Left renal pelvis (tissue), 4 donors: ENCODE results near the gene NAALADL2. TPM values are rescaled to one million over a fixed set of nuclear protein-coding genes. Genes with fewer than 3 reads are reported as not detected.

Experiments used
- DNase-seq, 4 donors: peaks; one replicate each; pipeline ENCODE4 v3.0.0-alpha.2; 2013; ENCODE audit warnings: low read depth in 4 of 4, low spot score in 3 of 4
- polyA plus RNA-seq, 4 donors: library from polyadenylated mRNA; unstranded; fragments of 120-200 nt; gene quantifications; one replicate each; pipeline ENCODE4 v1.2.1, GENCODE V29; 2013; ENCODE audit not compliant: insufficient read length in 4 of 4

NAALADL2 gene
- polyA plus RNA-seq, 4 donors = 13.6 to 25.3 (median 19.7) TPM

DNA sequence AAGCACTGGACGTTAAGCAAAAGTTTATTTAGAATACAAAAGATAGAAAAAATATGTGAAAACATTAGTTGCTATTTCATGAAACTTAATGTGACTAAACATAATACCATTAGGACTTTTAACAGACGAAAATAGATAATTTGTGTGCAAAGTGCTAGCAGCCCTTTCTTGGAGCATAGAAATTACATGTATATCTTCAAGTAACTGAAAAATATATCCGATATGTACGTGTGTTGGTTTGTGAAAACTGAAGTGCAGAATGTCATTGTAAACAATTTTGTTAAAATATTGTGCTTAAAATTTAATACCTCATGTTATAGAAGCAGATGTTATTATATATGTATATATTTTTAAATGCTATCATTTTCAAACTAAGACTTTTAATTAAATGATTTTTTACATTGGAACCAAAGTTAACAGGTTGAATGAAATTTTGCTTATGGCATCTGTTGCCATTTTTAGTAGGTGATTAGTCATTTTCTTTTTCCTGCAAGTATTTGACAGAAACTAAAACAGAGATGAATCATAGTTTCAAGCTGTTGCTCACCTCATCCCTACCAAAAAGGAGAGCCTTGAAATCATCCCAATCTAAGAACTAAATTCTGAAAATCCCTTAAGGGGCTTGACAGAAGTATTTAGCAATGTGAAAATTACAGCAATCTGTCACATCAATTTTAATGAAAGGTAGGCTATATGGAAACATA is 334.8 kb downstream of the NAALADL2 start:
- no peak for DNase-seq

DNA sequence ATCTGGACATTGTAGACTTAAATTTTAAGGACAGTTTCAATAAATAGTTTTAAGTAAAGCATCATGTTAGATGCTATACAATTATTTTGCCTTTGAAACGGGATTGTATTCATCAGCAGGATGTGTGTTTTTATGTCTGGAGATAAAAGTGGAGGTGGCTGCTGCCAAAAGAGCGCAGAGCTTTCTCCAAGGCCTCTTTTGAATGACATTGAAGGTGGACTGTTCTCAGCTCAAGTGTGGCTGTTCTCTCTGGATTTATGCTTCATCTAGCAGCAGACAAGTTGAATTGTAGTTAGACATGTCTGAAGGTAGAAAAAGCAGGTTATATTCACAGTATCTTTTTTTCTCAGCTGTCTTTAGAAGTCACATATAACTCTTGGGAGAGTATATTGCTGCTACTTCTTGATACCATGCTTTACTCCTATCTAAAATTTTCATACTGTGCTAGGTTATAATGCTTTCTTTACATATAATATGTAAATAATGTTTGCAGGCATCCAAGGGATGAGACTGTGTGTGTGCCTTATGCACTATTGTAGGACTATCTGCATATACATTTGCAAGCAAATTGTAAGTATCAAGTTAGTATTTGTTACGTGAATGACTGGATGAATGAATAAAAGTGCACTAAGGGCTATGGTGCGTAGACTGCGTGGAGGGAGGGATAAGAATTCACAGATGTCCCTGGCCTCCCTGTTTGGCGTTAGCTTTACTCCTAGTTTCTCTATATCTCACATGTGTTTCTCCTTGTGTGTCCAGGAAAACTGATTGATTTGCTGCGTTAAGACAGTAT is 340.1 kb downstream of the NAALADL2 start:
- DNase-seq = no peak

DNA sequence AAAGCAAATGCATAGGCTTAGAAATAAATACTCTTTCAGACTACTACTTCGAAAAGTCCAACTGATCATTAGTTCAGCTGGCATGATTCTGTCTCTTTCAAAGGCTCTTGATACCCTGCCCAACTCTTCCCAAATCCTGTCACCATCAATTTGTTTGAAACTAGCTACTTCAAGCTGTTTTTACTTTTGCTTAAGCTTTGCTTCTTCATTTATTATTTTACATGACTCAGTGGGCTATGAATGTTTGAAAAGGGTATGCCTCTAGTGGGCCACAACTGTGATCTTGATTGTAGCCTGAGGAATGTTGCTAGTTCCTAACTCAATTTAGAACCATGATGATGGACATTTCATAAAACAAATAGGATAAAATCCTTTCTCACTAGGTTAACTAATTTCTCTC is 340.8 kb downstream of the NAALADL2 start:
- no peak for DNase-seq

DNA sequence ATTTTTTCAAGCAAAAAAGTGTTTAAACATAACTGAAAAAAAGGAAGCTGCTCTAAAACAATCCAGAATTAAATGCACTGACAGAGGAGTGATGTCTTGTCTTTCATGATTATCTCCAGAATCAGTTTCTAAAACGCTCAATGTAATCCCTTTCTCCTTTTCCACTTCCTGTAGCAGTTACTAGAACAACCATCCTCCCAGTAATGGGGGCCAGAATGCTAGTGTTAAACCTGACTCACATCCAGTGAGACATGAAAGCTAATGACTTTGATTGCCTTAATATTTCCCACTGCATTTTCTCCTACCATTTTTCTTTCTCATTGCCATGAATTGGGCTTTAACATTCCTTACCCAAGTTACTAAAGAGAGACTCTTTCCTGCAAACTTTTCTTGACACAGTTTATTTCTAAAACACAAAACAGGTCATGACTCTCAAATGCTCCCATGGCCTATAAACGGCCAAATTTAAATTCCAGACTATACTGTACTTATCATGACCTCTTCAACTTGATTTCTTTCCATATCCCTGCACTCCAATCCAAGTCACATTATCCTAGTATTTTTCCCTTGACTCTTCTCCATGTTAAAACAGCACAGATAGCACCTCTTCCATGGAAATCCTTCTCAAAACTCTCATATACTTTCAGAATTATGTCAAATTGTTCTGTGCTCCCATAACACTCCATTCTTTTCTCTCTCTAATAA is 341.4 kb downstream of the NAALADL2 start:
- no peak for DNase-seq

DNA sequence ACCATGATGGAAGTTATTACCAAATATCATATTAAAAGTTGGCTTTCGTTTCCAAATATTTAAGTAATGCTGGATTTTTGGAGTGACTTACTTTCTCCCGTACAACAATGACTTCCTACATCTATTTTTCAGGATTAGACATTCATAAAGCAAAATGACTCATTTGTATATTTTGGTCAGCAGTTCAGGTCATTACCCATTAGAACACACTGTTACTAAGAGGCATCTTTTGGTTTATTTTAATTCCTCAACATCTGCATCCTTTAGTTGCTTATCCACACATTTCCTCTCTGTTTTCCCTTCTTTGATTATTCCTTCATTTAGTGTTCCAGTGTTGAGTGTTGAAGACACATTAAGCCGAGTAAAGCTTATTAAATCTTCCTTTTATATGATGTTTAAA is 348.2 kb downstream of the NAALADL2 start:
- no peak for DNase-seq

DNA sequence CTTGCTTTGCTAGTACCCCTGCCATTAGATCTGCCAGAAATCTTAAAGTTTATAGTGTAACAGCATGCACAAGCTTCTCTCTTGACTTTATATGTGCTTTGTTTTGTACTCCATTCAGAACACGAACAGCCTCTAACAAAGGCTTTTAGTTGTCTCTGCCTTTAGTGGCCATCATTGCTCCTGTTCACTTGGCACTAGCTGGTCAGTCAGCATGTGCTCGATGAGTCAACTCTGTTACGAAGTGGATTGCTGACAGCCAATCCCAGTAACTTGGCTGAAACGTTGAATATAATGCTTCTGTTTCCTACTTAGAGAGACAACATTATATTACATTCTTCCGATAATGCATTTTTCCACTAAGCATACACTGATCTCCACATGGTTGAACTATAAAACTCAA is 349.2 kb downstream of the NAALADL2 start:
- DNase-seq = no peak

DNA sequence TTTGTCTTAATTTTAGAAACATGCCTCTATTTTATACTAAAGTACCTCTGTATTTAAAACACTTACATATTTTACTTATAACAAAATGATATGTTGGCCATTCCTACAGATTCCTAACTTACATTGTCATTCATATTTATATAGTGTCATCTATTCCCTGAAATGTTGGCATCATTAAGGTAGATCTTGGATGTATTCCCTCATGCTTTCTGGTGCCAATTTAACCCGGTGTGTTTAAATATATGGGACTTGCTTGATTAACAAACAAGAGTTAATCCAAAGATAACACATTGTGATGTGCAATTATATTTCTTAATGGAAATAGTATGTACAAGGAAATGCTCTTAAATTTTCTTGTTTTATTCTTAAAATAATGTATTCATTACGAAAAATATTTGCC is 352.3 kb downstream of the NAALADL2 start:
- DNase-seq = no peak

DNA sequence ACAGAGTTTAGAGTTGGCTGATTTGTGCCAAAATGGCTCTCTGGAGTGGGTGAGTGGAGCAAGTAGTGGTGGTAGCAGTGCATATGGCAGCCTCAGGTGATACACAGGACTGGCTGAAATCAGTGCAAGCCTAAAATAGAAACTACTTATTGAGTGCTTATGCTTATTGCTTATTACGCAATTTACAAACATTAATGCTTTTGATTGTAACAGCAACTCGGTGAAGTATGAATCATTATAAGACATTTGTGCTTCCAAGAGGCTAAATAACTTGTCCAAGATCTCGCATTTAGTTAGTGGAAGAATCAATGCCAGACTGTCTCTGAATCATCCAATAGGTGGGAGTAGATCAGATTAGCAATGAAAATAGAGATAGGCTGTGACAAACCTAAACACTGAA is 353.8 kb downstream of the NAALADL2 start:
- no peak for DNase-seq

DNA sequence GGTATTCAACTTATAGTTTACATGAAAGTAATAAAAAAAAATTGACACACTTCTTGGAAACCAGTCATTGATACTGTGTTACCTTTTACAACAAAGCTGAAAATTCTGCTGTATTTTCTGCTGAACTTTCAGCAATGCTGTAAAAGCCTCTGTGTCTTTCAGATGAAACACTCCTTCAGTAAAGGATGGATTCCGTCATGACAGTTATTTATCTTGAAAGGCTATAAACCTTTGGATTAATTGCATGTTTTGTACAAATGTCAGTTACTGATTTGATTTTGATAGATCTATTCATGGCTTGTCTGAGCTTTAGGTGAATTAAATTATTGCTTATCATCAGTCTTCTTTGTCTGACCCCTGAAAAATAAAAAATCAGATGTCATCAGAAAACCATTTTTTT is 355.1 kb downstream of the NAALADL2 start:
- no peak for DNase-seq

DNA sequence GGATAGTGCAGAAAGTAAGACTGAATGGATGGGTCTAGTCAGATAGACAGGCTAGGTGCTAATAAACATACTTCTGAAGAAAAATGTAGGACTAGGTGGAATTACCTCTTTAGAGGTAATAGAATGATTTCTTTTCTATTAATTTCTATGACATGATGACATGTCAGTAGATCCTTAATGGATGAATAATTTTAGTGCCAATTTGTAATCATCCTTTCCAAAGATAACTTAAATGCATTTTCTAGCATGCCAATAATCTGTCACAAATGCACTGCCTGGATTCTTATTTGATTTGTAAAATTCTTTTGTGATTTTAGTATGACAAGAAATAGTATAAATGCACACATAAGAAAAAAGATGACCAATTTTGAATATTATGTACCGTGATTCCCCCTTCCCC is 356.7 kb downstream of the NAALADL2 start:
- no peak for DNase-seq

DNA sequence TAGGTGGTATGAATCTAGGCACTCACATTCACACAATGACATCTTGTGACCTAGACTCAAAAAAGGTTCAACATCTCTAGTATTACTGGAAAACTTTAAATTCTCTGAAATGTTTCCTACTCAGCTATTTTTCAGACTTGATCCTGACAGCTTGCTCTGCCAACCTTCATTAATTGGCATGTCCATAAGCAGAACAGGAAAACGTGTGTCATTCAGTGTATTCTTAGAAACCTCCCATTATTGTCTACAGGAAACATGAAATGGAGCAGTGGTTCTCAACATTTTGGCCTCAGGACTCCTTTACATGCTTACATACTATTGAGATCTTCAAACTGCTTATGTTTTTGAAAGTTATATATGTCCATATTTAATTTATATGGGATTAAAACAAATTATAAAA is 363.2 kb downstream of the NAALADL2 start:
- DNase-seq = no peak

DNA sequence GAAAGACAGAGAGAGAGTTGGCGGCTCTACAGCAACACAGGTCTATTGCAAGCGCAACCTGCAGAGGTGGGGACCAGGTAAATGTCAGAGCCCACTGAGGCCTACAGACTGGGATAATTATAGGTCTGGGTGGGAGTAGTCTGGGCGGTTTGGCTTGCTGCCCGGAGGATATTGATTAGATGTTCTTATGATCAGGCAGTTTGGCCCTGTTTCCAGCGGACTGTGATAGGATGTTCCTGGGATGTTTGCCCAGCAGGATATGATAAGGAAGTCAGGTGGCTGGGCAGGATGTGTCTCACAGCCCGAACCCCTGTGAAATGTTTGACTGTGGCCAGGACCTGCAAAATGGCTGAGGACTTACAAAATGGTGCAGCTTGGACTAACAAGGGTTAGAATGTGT is 364.9 kb downstream of the NAALADL2 start:
- no peak for DNase-seq

DNA sequence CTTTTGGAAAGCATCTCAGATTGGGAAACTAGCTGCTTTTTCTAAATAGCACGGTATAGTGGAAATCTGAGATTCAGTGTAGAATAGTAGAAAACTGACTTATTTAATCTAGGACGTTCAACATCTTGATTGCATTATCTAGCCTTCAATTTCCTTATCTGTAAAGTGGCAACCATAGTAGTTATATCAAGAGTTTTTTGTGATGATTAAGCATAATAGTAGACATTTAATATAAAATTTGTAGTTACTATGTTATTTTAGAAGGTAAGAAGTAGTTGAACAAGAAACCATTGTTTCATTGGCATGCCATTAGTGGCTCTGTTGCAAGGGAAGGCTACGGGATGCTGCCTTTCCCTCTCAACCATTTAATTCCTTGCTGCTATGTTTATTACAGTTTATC is 367.3 kb downstream of the NAALADL2 start:
- DNase-seq = no peak

DNA sequence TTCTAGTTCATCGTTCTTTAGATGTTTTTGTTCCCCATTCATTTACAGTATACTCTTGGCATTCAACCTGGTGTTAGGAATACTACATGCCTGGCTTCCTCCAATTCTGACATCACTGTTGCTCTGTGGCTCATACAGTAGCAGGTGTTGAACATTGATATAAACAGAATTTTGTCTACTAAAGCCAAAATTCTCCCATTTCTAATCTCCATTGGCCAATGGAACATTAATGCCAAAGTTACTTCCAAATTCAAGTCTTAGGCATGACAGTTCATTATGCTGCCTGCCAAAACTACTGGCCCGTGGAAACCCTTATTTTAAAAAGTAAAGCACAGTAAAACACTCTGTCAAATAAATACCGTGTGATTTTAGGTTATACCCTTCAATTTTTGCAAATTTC is 368.0 kb downstream of the NAALADL2 start:
- DNase-seq = no peak

DNA sequence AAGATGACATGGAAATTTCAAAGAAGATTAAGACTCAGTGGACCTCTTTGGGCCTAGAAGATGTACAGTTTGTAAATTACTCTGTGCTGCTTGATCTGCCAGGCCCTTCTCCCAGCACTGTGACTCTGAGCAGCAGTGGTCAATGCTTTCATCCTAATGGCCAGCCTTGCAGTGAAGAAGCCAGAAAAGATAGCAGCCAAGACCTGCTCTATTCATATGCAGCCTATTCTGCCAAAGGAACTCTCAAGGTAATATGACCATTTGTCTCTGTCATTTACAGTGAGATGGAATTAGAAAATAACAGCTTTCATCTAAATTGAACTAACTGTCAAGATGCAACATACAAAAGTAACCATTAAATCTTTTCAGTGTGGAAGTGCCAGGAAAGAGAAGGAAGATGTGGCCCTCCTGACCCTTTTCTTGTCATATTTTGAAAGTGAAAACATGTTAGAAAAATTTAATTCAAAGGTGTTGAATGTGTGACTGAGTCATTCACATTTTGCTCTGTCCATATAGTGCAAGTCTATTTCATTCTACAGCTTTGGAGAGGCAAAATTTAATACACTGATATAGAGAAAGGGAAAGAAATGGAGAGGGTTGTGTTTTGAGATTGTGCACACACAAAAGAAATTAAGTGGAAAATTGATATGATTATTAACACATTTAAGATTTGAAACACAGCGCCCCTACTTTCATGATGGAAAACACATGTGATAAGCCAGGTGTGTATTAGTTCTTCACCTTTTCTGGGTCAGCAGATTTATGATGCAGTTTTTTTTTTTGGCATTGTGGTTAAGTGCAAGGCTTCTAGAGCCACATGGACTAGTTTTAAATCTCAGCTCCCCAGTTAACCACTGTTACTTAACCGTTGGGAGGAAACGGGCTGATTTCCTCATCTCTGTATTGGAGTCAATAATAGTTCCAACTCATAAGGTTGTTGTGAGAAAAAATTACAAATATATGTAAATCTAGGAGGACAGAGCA is 375.1 kb downstream of the NAALADL2 start:
- DNase-seq = no peak

DNA sequence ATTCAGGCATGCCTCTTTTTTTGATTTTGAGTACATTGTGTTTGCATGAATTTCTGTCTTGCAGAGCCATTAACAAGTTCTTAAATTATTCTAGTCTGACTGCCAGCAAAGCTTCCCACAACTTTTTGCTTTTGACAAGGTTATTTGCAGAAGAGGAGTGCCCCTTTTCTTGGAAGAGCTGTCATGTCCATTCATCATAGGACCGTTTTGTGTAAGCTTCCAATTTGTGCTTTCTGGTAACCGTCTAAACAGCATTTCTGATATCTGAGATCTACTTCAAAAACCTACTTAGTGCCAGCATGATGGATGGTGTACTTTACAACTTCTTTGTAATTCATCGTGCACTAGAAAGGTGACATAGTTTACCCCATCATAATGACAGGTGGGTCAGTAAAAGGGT is 379.7 kb downstream of the NAALADL2 start:
- DNase-seq = no peak

DNA sequence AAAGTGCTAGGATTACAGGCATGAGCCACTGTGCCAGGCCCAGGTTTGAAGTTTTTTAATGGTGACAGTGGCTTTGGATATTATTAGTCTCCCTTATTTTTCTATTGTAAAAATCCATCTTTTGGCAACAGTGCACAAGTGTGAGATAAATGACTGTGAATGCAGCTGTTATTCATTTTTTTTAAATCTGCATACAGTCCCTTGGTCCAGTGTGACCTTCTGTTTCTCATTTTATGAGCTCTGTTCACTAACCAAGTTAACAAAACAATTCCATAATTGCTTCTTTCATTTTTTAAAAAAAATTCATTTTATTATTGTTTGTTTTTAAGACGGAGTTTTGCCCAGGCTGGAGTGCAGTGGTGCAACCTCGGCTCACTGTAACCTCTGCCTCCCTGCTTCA is 381.8 kb downstream of the NAALADL2 start:
- DNase-seq = no peak

DNA sequence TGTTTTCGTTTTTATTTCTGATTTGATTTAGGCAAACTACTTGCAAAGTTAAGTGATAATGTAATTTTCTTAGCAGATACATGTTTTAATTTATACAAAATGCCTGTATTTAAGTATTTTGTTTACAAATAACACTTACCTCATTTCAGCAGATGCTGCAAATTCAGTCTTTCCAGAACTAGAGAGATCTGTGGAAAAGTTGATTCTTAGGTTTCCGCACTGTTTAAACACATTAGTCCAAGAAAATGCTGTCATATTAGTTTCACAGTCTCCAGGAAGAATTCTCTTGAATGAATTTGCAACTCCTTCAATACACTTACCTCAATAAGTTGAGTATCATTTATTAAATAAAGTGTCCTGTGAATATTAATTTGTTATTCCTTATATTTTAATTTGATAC is 383.1 kb downstream of the NAALADL2 start:
- DNase-seq = no peak

DNA sequence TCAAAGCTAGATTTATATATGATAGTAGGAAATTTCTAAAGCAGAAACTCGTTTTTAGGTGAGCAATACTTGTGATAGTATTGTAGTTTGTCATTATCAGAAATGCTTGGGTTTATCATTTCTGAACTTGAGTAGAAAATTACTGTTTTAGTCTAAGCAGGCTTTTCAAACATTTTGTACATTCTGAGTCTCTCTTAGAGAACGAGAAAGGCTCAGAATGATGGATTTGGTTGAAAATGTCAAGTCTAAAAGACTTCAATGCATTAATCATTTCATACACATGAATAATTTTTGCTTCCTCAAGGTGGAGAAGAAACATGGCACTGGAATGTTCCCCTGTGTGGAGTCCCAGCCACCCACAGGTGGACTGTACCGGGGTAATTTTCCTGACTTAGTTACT is 387.1 kb downstream of the NAALADL2 start:
- no peak for DNase-seq

DNA sequence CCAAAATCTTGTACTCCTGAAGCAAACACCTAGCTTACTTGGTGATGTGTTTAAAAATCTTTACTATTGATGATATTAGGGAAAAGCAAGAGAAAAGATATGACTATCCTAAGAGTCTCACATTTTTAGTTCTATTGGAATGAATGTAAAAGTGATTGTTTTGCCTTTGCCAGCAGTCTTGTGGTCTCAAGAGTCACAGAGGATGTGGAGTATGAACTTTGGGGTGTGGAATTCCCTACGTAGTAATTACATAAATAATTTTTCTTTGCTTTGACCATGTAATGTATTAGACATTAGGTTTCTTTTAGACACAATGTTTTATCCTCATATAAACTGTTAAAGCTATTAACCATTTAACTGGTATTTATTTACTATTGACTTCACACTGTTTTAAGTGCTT is 387.6 kb downstream of the NAALADL2 start:
- no peak for DNase-seq

DNA sequence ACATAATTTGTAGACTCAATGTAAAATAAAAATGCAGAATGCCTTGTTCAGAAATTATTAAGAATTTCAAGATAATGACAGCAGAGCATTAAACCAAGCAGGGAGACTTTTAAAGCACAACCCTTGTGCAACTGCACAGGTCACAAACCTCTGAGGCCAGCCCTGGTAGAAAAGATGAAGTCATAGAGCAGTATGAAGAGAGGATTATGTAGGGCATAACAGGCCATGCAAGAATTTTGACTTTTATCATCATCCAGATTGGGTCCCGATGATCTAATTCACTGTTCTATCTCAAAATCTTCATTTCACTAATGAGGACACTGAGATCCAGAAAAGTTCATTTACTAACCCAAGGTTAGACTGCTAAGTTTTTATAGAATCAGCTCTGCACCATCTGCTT is 388.5 kb downstream of the NAALADL2 start:
- no peak for DNase-seq
